ENCODE data around the gene SIAH3. TPM values are rescaled to one million over a fixed set of nuclear protein-coding genes. Genes with fewer than 3 reads are reported as not detected.

SIAH3 gene
- total RNA-seq, 1 donor from 2014 or later: 0.05 TPM

DNA sequence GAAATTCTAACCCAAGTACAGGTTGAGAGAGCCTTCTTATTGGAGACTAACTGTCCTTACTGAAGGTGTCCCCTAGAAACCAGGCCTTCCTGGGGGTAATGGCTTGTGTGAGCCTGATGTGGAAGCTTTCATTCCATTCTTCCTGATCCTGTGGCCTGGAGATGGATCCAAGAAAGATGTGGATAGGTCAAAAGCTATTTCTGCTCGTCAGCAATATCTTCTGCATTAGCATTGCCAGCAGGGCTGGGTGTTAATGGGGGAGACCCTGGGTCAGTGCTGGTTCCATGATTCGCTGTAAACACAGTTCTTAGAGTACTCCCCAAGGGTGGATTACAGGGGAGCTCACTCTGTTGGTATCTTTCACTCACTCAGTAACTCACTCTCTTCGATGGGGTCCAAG, 106.6 kb downstream of the SIAH3 start:
- H3K4me3 Mint-ChIP-seq: no peak overlapping the region
- intact Hi-C loops (cut with micrococcal nuclease): no loop called here
- no peaks in the 10 kb centered on the region for H3K36me3 Mint-ChIP-seq (ENCODE audit: low read depth)
- no peak for DNase-seq
- no peak overlapping the region for H3K27ac Mint-ChIP-seq
- no peaks in the 10 kb centered on the region for H3K4me1 Mint-ChIP-seq
- H3K27me3 Mint-ChIP-seq: peaks cover 4% of the 10 kb centered on the region
- H3K9me3 Mint-ChIP-seq: no peaks in the 10 kb centered on the region

DNA sequence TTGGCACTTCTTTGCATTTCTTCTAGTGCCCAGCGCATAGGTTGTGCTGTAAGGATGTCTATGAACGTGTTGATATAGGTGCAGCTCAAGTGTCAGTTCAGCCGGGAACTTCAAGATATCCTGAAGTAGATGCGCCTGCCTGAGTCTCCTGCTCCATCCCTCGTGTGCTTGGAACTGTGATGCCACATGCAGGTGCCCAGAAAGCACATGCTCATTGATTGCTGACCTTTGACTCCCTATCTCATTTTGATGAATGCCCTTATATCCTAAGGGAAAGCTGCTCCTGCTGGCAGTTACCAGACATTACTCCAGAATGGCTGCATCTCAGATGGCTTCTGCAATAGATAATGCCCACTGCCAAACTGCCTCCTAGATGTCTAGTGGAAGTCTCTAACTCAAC, 108.6 kb downstream of the SIAH3 start:
- Mint-ChIP-seq H3K4me3 (no peak overlapping the region), H3K4me1 (no peaks in the 10 kb centered on the region), H3K27ac (no peak overlapping the region), H3K36me3 (ENCODE audit: low read depth) (no peaks in the 10 kb centered on the region), H3K27me3 (peaks cover 2% of the 10 kb centered on the region), H3K9me3 (no peaks in the 10 kb centered on the region)
- DNase-seq: no peak
- intact Hi-C loops (cut with micrococcal nuclease): no loop called here

DNA sequence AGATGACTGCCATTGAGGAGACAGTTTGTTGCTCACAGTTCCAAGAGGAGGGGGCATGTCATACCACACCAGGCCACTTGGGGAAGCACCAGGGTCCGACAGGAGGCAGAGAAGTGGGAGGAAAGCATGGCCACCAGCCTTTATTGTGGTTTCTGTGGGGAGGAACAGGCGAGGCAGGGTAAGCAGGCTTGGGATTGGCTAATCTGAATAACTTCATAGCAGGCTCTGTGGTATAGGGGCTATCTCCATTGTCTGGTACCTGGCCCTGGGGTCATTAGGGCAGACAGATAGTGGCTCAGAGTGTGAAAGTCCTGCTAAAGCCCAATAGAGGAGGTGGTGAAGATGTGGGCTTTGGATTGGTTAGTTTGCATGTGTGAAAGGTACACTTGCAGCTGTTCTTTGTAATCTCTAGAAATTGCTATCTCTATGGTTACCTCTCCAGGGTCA, 114.0 kb downstream of the SIAH3 start:
- no peak overlapping the region for H3K4me3 Mint-ChIP-seq
- H3K27ac Mint-ChIP-seq: no peak overlapping the region
- intact Hi-C loops (cut with micrococcal nuclease): no loop called here
- H3K27me3 Mint-ChIP-seq: no peaks in the 10 kb centered on the region
- H3K4me1 Mint-ChIP-seq: no peaks in the 10 kb centered on the region
- no peak for DNase-seq
- no peaks in the 10 kb centered on the region for H3K9me3 Mint-ChIP-seq
- H3K36me3 Mint-ChIP-seq (ENCODE audit: low read depth): no peaks in the 10 kb centered on the region

DNA sequence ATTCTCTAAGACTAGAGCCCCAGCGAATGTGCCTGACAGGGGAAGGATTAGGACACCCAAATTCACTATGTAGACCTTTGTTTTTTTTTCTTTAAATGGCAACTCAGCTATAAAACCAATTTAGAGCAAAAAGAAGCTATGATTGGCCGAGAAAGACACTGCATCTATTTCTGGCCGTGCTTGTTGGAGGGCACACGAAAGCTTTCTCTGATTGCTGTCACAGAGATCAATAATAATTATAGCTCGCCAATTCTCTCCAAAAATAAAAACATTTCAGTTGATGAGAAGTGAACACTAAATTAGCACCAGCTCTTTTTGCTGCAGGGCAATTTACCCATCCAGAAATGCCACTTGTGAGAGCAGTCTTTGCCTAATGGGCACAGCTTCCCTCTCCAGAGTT, 118.2 kb downstream of the SIAH3 start:
- Mint-ChIP-seq H3K9me3 (no peaks in the 10 kb centered on the region), H3K27me3 (peaks cover 1% of the 10 kb centered on the region), H3K36me3 (ENCODE audit: low read depth) (no peaks in the 10 kb centered on the region), H3K4me3 (no peak overlapping the region), H3K4me1 (no peaks in the 10 kb centered on the region), H3K27ac (no peak overlapping the region)
- no peak for DNase-seq
- intact Hi-C loops (cut with micrococcal nuclease): no loop called here

DNA sequence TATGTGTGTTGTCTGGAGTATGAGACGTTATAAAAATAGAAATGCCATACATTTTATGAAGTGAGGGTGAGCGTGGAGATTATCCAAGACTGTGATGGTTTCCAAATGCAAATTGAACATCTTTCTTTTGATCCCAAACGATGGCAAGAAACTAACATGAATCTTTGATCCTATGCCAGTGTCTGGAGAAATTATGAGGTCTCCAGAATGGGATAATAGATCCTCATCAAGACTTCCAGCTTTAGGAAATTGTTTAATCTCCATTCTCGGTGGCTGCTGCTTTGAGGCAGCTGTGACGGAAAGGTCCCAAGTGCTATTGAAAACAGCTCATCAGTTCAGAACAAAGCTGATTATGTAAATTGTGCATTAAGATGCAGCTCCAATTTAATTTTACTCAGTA, 118.6 kb downstream of the SIAH3 start:
- Mint-ChIP-seq H3K9me3 (no peaks in the 10 kb centered on the region), H3K27me3 (peaks cover 1% of the 10 kb centered on the region), H3K36me3 (ENCODE audit: low read depth) (no peaks in the 10 kb centered on the region), H3K4me3 (no peak overlapping the region), H3K4me1 (no peaks in the 10 kb centered on the region), H3K27ac (no peak overlapping the region)
- DNase-seq: no peak
- intact Hi-C loops (cut with micrococcal nuclease): no loop called here

DNA sequence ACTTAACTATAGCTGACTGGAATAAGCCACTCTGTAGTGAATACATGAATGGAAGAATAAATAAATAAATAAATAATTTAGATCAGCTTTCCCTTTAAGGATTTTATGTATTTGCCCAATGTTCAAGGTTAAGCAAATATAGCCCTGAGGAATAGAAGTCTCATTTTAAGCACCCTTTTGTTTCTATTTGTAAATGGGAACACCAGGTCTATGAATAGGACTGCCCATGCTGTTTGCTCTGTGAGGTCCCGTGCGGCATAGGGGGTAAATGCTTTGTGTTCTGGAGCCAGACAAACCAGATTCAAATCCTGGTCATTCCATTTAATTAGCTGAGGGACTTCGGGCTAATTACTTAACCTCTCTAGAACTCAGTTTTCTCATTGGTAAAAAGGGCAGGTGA, 120.1 kb downstream of the SIAH3 start:
- no peak for DNase-seq
- intact Hi-C loops (cut with micrococcal nuclease): no loop called here
- Mint-ChIP-seq H3K36me3 (ENCODE audit: low read depth) (no peaks in the 10 kb centered on the region), H3K4me1 (no peaks in the 10 kb centered on the region), H3K9me3 (no peaks in the 10 kb centered on the region), H3K4me3 (no peak overlapping the region), H3K27ac (no peak overlapping the region), H3K27me3 (peaks cover 1% of the 10 kb centered on the region)

DNA sequence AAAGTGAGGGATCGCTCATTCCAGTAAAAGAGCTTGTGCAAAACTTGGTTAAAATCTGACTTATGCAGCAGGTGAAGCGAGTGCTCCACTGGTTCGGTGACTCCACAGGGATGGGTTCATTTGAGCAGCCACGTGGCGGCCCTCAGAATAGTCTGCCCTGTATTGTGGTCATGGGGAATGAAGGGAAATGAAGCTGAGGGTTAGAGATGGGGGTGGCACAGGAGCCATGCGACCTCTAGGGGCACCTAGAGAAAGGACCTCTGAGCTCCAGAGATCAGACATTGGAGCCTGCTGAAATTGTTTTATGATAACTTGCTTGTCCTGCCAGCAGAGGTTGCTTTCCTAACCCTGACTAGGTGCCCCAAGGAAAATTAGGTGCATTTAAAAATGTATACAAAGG, 122.8 kb downstream of the SIAH3 start:
- no peaks in the 10 kb centered on the region for H3K9me3 Mint-ChIP-seq
- no peaks in the 10 kb centered on the region for H3K36me3 Mint-ChIP-seq (ENCODE audit: low read depth)

More for the DNA sequence above, 122.8 kb downstream of the SIAH3 start:
- peaks cover 4% of the 10 kb centered on the region for H3K27me3 Mint-ChIP-seq
- H3K4me1 Mint-ChIP-seq: no peaks in the 10 kb centered on the region
- intact Hi-C loops (cut with micrococcal nuclease): no loop called here
- no peak overlapping the region for H3K4me3 Mint-ChIP-seq
- no peak for DNase-seq
- no peak overlapping the region for H3K27ac Mint-ChIP-seq

Other genes starting within 250 kb of the SIAH3 start
- gene ERICH6B, start 236.0 kb downstream of the SIAH3 start, total RNA-seq: not detected in 2 replicates
- gene CBY2, start 149.4 kb downstream of the SIAH3 start, total RNA-seq: not detected in 2 replicates
- gene ZC3H13, start 201.0 kb upstream of the SIAH3 start, total RNA-seq: 56.1 and 58.8 TPM in 2 replicates

Measured in activated CD4-positive, alpha-beta T cell treated with anti-CD3 and anti-CD28 coated beads, Interleukin-2, amount 10 ng/mL, durations not matched to agents 24 days and 14 days (primary cell).